GM10248 (cell line): Measurements from ENCODE around the gene MAFG.

Experiments
- CTCF ChIA-PET: fragments of 300-600 bp; sonication (Branson Sonifier 250); formaldehyde crosslinking; extraction: SDS; loops from one replicate; lab custom pipeline; 2021; ENCODE audit warnings: antibody characterized with exemption; lab: Yijun Ruan, JAX
- POLR2A ChIA-PET: fragments of 350-650 bp; sonication (Branson Sonifier 250); formaldehyde crosslinking; extraction: SDS; loops from one replicate; lab custom pipeline; 2020; ENCODE audit warnings: antibody characterized with exemption; lab: Yijun Ruan, JAX
- DNase-seq: peaks from one replicate; pipeline ENCODE4 v3.0.0; 2012; ENCODE audit errors: extremely low spot score
- TF ChIP-seq, protein P1 (sequence below): IDR thresholded peaks from 2 replicates; pipeline ENCODE4 v1.5.1; 2012; ENCODE audit warnings: mild to moderate bottlenecking, low read depth; ENCODE audit errors: extremely low read depth, missing control alignments, control extremely low read depth

The MAFG gene

DNA sequence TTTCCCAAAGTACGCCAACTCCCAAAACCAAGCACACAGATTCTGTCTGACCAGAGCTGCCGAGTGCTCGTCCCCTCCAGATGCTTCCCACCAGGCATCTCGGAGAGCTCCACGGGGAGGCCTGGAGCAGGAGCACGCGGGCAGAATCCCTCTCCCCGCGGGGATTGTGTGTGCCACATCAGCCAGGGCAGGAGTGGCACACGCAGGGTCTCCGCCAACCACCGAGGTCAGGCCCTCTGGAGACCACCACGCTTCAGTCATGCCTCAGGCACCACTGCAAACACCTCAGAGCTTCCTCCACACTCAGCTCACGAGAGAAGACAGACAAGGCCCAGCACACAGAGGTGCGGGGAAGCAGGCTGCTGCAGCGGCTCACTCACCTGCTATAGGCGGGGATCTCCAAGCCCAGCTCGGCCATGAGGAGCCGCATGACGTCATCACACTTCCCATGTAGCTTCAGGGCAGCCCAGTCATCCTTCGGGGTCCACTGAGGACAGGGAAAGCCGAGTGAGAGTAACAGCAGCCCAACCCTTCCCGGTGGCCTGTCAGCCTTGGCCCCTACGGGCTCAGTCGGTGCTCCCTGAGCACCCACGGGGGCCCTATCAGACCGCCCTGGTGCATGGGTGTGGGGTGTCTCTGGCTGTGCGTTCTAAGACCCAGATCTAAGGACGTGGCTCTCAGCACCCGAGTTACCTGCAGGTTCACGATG, 14.0 kb downstream of the MAFG start:
- TF ChIP-seq, protein P1, sequence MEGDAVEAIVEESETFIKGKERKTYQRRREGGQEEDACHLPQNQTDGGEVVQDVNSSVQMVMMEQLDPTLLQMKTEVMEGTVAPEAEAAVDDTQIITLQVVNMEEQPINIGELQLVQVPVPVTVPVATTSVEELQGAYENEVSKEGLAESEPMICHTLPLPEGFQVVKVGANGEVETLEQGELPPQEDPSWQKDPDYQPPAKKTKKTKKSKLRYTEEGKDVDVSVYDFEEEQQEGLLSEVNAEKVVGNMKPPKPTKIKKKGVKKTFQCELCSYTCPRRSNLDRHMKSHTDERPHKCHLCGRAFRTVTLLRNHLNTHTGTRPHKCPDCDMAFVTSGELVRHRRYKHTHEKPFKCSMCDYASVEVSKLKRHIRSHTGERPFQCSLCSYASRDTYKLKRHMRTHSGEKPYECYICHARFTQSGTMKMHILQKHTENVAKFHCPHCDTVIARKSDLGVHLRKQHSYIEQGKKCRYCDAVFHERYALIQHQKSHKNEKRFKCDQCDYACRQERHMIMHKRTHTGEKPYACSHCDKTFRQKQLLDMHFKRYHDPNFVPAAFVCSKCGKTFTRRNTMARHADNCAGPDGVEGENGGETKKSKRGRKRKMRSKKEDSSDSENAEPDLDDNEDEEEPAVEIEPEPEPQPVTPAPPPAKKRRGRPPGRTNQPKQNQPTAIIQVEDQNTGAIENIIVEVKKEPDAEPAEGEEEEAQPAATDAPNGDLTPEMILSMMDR = no peak
- ChIA-PET CTCF (interaction anchor here (0.9 to 2.3 kb wide), 5 partner anchors 10 to 117 kb away, joined by 3 to 7 read pairs (median 4); partner anchors contain the start of gene MAFG), POLR2A (interaction anchor here (1.3 kb wide), 1 partner anchor 11 kb away, joined by 3 read pairs; no protein-coding TSS in a partner anchor)
- no peak for DNase-seq

DNA sequence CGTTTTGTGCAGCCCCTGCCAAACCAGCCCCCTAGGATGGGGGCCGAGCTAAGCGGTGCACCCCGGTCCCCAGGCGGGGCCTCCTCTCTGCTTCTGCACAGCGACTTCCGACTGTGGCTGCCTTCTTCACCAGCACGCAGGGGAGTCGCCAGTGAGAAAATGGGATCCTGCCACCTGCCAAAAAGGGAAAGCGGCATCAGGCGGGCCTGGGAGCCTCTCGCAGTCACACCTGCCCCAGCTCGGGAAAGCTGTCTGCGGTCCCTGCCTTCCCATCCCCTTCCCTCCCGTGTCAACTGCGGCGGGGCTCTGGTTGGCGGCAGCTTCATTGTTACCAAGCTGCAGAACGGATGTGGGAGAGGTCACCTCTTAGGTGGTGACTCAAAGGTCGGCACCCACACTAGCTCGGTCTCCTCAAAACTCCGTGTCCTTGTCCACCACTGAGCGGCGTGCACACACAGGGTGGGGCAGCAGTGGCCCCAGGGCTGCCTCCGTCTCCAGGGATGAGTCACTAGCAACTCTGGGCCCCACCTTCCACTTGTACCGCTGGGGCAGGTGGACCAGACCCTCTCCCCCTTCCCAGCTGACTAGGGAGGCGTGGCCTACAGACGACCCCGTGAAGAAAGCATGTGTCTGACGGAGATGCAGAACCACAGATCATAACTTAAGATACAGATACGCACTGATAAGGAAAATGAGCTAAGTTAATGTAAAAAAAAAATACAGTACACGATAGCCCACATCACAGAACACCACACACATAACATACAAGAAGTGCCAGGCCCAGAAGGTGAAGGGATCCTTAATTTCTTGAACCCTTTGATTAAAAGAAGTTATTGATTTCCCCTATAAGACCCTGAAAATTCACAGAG, 14.9 kb downstream of the MAFG start:
- CTCF ChIA-PET = interaction anchor here (0.9 to 2.3 kb wide), 5 partner anchors 11 to 118 kb away, joined by 3 to 7 read pairs (median 4); partner anchors contain the start of gene MAFG
- TF ChIP-seq, protein P1 = no peak
- no peak for DNase-seq
- POLR2A ChIA-PET = interaction anchor here (1.3 kb wide), 1 partner anchor 12 kb away, joined by 3 read pairs; no protein-coding TSS in a partner anchor

DNA sequence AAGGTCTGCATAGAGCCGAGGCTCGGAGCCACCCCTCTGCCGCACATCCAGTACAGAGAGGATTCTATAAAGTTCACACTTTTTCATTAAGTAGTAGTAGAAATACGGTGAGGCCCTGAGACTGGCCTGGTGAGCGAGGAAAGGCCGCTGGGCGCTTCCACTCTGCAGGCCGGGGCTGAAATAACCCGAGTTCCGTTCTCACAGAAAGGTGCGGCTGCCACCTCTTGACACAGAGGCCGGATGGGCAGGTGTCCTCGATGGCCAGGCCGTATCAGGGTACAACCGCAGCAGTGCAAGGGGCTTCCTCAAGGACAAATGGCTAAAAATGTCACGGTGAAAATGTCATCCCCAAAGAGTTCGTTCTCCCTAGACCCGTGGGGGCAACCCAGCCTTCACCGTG, 15.6 kb downstream of the MAFG start:
- TF ChIP-seq, protein P1 = no peak
- POLR2A ChIA-PET = no interaction called here
- CTCF ChIA-PET = interaction anchor here (2.3 kb wide), 1 partner anchor 14 kb away, joined by 5 read pairs; no protein-coding TSS in a partner anchor

DNA sequence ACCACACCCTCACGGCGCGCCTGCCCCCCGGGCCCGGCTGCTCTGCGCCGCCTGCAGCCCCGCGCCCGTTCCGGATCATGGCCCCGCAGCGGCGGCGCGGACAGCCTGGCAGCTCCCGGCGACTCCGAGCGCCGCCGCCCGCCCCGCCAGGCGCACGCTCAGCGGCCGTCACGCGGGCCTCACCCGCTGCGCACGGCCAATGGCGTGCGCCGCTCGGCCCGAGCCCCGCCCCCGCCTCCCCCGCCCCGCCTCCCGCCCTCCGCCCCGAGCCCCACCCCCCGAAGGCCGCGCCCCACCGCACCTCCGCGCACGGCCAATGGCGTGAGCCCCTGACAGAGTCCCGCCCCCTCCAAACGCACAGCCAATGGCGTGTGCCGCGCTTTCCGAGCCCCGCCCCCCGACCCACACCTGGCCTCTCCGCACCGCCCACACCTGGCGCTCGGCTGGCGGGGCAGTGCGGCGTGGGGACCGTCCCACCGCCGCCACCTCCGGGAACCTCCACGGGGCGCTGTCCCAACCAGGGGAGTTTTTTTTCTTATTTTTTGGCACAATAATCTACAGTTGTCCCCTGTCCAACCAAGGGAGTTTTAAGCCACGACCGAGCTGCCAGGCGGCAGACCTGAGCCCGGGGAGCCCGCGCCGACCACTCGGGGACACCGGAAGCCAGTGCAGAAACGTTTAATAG, 16.1 kb downstream of the MAFG start, which contains the start of gene PCYT2:
Gene PCYT2, minus strand, starts transcription at position 123 of the 685 bp plus-strand sequence. Its CDS starts 44 bp downstream, at position 79.
- peak; percentile 100 for DNase-seq
- POLR2A ChIA-PET = no interaction called here
- CTCF ChIA-PET = interaction anchor here (1.0 kb wide), 1 partner anchor 43 kb away, joined by 3 read pairs; no protein-coding TSS in a partner anchor
- TF ChIP-seq, protein P1 = no peak

More for the DNA sequence above, 15.6 kb downstream of the MAFG start:
- DNase-seq = no peak

DNA sequence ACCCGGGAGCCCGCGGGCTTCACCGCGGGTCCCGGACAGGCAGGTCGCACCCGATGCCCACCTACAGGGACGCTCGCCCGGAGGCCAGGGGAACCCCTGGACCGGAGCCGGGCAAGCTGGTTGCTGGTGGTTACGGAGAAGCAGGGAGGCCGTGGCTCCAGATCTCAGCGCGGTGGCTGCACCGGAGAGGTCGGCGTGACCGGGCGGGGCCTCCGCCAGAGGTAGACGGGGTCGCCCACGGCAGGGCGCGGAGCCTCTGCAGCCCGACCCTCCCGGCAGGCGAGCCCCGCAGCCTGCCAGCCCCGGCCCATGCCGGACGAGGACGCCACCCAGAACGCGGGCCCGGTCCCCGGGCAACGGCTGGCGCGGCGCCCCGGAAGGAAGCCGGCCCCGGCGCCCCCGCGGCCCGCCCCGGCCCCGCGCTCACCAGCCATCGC, 16.7 kb downstream of the MAFG start:
- ChIA-PET CTCF (interaction anchor here (1.0 kb wide), 1 partner anchor 43 kb away, joined by 3 read pairs; no protein-coding TSS in a partner anchor), POLR2A (no interaction called here)
- no peak for DNase-seq
- TF ChIP-seq, protein P1 = no peak
